Activated CD4-positive, alpha-beta T cell treated with anti-CD3 and anti-CD28 coated beads, Interleukin-2, amount 50 U/mL, for 48 hours (primary cell): ENCODE measurements around the gene PMVK.

ENCODE experiments used
- DNase-seq, 2 experiments: peaks; one replicate each; pipeline ENCODE4 v3.0.0-alpha.2; 2020

Gene PMVK

DNA sequence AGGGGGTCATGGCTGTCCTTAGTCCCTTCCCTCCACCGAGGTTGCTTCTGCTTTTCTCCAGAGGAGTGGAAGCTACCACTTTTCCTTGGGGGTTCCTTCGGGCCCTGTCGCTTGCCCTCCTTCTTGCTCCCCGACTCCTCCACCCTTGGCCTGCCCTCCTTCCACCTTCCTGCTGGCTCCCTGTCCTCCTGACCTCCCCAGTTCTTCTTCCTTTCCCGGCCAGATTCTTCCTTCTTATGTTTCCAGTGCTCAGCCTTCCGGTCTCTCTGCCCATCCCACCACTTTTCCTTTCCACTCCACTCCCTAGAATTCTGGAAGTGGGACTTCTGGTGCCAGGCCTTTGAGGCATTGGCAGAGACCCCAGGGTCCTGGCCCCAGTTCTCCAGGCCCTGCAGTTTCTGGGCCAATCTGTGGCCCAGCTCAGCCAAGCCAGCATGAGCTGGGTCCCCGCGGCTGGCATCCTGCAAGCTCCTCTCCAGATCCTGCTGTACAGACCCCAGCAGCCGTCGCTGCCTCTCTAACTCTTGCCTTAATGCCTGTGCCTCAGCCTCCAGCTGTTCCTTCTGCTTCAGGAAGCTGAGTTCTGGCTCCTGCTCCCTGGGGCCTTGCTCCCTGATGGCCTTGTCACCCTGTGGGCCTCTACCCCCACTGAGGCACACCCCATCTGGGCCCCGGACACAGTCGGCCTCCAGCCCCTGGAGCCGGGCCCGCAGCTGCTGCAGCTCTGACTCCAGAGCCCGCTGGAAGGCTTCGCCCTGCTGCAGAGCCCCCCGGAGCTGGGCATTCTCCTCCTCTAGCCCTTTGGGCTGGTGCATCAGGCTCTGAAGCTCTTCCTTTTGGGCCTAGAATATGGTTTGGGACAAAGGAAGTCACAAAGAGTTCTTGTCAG is 9.7 kb upstream of the PMVK start:
- no peak for DNase-seq

DNA sequence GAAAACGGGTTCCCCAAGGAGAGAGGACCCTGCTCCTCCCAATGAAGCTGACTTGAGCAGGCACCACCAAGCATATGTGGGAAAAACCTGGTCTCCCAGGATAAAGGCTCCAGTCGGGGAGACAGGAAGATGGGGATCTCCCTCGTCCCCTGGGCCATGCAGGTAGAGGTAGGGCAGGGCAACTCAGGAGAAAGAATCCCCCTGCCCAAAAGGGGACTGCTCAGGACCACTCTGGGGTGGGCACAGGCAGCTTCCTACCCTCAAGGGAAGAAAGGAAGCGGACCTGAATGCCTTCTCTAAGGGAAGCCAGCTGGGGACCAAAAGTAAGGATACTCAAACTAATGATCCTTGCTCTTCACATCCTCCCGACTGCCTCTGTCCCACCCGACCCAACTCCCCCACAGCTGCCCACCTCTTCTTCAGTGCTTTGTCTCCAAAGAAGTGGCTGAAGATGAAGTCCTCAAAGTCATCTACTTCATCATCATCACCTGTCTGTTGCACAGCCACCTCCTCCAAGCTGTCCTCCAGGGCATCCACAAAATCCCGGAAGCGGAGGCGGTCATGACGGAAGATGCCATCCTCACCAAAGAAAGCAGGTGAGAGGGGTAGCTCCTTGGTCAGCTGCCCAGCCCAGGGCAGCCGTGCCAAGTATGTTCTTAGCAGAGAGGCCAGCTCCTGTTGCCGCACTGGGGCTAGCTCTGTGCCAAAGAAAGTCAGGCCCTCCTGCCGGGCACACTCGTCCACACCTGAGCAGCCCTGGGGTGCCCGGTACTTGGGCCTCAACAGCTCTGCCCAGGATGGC is 8.8 kb upstream of the PMVK start:
- no peak for DNase-seq

DNA sequence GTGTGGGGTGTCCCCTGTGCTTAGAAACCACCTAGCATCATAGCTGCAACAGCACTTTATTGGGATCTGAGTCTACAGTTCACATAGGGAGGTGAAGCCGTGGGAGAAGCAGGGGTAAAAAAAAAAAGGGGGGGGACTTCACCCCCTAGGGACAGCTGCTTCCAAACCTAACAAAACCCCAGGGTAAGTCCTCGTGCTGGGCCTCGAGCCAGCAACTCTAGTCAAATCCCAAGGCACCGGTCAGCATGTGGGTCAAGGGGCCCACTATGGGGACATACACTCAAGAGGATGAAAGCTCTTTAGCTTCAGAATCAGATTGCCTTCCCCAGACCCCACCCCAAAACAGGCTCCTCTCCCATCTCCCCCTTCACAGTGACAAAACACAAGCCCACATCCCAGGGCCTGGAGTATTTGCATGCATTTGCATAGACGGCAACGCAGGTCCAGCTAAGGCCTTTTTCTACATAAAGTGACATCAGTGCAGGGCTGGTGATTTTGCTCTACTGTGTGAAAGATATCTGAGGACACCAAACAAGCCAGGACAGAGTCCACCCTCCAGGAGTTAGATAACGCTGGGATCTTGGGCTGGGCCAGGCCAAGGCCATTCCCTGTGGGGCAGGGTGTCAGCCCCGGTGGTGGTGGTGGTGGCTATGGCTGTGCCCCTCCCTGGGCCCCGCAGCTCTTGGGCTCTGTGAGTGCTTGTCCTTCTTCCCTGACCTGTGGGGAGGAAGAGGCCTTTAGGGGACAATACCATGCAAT is 8.1 kb upstream of the PMVK start:
- DNase-seq: no peak

DNA sequence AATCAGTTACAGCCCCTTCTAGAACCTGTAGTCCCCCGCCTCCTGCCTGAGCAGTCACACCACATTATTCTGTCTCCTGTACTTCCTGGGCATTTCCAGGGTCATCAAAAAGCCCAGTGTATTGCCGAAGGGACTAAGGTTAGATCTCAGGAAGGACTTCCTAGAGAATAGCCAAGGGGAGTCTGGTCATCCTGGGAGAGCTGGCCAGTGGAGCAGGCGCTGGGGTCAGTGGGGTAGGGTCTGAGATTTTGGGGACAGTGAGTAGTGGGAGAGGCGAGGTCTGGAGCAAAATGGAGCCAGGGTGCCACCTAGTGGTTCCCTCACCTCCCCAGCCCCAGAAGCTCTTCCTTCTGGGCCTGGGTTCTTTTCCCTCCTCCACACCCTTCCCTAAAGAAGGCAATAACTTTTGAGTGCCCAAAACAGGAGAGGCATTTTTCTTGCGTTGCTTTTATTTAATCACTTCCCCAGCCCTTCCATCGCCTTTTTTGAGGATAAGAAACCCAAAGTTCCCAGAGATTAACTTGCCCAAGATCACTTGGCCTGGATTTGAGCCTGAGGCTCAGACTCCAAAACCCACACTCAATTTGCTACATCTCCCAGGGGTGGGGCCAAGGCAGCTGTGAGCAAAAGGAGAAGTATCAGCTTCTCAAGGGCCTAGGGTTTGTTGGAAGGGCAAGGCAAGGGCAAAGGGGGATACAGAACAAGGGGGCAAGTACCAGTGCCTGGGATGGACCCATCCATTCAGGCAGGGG is 7.3 kb upstream of the PMVK start:
- DNase-seq: peak; percentile 51 to 58

DNA sequence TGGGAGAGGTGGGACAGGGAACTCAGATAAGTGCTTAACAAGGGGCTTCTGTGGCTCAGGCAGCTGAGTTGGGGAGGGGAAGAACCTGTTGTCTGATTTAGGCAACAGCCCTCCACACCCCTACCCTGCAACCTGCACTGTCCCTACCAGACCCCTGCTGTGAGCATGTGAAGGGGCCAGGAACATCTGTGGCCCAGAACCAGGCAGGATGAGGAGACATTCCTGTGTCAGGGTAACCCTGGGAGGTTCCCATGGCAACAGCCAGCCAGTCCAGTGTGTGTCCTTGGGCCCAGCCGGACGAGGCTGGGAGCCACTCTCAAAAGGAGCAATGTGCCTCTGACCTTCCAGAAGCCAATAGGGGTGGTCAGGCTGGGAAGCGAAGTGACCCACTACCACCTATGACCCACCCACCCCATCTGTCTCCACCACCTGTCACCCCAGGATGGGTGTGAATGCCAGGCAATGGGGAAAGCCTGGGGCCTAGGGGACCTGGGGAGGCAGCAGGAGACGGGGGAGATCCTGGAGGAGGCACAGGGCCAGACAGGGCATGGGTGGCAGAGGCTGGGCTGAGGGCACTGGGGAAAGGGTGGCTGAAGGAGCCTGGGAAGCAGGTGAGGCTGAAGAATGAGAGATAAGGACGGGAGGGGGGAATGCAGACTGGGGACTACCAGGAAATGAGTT is 5.0 kb upstream of the PMVK start:
- no peak for DNase-seq

DNA sequence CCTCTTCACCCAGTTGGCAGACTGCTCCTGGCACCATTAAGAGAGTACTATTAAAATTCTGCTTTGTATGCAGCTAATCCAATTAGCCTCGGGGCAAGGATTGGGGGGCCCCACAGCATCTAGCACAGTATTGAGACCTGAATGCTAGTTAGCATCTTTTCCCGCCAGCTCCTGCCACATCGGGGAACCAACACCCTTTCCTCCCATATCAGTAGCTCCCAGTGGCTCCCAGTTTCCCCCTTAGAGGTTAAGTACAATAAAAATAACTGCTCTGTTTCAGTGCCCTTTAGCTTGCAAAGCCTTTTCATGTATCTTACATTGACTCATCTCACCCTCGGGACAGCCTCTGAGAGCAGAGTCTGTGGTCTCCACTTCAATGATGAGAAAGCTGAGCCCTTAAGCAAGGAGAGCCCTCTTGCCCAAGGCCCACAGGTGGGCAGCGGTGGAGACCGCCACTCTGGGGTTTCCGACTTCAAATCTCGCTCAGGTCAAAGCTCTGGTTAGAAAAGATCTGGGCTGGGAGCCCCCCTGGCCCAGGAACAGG is 4.2 kb upstream of the PMVK start:
- DNase-seq: no peak

DNA sequence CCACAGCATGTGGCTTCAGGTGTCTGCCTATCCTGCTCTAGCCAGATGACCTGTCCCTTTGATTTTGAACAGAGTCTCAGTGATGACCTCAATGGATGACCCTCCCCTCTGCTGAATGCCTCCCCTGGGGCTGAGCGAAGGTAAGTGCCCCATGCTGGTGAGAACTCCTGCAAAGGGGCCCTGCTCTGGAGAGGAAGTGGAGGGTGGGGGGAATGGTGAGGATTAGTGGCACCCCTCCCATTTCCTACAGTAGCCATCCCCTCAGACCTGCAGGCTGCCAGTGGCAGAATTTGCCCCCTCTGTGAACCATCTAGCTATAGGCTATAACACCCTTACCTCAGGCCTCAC is 3.7 kb upstream of the PMVK start:
- DNase-seq: no peak

DNA sequence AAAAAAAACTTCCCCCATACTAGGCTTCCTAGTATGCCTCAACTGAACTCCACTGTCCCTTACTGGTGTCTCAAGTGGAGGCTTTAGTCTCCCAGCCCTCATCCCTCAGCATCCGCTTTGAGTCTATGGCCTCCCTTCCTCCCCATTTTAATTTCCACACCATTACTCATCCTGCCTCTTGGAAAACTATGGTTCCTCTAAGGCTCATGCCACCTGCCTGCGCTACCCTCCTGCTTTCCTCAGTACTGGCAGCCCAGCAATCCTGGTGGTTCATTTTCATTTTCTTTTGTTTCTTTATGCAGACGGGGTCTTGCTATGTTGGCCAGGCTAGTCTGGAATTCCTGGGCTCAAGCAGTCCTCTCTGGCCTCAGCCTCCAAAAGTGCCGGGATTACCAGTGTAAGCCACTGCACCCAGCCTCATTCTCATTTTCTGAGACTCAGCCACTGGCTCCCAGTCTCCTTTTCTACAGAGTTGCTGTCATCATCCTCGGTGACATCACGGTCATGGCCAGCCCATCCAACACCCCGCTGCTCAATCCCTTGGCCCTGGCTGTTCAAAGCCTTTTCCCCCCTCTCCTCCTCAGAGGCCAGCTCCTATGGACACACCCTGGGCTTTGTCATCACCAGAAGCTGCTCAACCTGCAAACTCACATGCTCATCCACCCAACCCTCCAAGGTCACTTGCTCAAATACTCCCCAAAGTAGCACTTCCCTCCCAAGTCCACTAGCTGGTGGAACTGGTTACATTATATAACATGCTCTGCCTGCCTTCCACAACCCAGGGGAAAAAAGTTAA is 2.3 kb upstream of the PMVK start:
- no peak for DNase-seq

DNA sequence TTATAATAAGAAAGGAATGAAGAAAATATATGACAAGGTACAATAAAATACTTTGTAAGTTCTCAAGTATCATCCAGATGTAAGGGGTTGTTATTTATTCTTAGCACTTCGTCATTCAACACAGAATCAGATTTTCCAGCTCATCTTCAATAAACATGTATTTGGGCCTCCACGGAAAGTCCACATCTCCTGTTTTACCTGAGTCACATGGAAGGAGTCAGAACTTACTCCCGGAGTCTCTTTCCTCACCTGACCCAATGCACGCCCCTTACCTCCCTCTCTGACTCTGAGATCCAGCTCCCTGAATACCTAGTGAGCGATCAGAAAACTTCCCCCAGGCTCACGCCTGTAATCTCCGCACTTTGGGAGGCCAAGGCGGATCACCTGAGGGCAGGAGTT is 1.5 kb upstream of the PMVK start:
- DNase-seq: no peak

DNA sequence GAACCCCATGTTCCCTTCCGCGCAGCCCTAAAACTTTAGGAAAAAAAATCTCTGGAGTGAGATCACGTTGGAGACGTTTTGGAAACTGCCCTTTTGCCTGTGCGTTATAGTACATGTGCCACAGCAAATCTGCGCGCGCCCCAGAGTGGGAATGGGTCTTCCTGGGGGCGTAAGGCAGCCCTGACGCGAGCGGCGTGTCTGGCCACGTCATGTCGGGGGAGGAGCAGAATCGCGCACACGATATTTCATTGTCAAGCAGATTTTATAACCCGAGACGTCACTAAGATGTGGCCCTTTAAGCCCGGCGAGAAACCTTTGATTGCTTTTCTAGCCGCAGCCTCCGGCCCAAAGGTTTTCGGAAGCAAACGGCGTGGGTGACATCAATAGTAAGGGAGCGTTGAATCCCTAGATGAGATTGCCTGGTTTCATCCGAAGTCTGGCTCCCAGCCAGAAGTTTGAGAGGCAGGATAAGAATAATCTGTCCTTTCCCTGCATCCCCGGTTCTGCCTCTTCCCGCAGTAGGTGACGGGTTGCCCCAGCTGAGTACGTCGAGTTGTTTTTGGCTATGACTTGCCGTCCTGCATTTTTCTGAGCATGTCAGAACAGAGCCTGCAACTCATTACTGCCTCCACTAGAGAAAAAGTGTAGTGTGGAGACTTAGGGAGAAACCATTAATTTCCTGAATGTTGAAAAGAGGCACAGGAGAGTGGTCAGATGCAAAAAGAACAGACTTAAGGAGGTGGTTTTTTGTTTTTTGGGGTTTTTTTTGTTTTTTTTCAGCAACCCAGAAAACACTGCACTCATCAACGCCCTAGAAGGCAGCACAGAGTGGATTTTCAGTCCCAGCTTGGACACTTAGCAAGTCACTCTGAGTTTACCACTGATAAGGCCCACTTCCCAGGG is 817 bp upstream of the PMVK start:
- peak; percentile 89 to 92 for DNase-seq

DNA sequence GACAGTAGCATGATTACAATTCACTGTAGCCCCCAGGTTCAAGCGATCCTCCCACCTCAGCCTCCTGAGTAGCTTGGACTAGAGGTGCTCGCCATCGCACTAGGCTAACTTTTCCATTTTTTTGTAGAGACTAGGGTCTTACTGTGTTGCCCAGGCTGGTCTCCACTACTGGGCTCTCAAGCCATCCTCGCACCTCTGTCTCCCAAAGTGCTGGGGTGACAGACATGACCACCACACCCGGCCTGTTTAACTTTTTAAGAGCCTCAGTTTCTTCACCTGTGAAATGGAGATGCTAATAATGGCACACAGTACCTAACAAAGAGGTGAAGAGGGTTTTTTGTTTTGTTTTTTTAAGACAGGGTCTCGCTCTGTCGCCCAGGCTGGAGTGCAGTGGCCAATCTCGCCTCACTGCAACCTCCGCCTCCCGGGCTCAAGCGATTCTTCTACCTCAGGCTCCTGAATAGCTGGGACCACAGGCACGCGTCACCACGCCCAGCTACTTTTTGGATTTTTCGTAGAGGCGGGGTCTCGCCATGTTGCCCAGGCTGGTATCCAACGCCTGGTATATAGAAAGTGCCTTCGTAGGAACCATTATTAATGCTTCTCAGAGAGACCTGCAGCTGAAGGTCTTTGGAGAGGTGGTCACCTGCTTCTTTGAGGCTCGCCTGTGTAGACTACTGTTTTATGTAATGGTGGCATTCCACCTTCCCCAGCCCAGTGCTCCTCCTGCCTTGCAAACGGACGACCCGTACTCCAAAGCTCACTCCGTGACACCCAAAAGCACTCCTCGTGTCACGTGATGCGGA is 567 bp downstream of the PMVK start:
- DNase-seq: peak; percentile 35 to 52

DNA sequence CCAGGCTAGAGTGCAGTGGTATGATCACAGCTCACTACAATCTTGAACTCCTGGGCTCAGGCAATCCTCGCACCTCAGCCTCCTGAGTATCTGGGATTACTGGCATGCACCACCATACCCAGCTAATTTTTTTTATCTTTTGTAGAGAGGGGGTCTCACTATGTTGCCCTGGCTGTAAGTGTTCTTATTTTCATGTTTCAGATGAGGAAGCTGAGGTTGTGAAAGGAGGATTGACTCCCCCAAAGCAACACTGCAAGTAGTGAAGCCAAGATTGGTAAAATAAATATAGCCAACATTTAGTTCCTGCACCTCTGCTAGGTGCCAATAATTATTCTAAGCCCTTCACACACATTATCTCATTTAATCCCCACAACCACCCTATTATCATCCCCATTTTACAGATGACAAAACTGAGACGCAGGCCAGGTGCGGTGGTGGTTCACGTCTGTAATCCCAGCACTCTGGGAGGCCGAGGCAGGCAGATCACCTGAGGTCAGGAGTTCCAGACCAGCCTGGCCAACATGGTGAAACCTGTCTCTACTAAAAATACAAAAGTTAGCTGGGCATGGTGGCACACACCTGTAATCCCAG is 2.1 kb downstream of the PMVK start:
- DNase-seq: no peak

DNA sequence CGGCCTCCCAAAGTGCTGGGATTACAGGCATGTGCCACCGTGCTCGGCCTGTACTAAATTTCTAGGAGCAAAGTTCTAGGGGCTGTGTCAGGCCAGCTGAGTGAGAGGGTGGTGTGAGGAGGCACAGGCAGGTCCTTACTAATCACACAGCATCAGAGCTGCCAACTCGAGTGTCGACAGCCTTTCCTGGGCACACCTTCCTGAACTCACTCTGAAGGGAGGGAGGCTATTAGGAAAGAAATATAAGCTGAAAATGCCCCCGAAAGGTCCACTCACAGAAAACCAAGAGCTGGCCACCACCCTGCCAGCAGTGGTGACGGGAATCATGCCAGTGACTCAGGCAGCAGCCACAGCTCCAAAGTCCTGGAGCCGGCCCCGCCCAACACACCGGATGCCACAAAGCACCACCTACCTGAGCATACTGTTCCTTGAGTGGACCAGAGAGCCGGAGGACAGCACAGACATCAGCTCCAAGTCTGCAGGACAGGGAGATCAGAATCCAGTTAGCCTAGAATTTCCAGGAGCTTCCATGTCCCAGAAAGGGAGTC is 4.5 kb downstream of the PMVK start:
- no peak for DNase-seq

DNA sequence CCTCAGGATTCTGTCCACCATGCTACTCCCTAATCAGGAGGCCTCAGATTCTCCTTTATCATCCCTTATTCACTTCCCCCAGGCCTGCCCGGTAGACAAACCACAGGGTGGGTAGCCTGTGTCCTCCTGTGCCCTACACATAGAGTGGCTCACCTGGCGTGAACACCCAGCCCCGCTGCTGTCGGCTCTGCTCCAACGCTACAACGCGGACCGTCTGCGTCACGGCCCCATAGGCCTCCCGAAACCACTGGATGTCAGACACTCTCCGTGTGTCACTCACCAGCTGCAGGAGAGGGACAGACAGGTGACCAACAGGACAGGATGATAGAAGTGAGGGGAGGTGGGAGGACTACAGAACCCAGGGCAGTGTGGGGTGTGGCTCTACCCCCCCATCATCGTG is 10.3 kb downstream of the PMVK start:
- no peak for DNase-seq

DNA sequence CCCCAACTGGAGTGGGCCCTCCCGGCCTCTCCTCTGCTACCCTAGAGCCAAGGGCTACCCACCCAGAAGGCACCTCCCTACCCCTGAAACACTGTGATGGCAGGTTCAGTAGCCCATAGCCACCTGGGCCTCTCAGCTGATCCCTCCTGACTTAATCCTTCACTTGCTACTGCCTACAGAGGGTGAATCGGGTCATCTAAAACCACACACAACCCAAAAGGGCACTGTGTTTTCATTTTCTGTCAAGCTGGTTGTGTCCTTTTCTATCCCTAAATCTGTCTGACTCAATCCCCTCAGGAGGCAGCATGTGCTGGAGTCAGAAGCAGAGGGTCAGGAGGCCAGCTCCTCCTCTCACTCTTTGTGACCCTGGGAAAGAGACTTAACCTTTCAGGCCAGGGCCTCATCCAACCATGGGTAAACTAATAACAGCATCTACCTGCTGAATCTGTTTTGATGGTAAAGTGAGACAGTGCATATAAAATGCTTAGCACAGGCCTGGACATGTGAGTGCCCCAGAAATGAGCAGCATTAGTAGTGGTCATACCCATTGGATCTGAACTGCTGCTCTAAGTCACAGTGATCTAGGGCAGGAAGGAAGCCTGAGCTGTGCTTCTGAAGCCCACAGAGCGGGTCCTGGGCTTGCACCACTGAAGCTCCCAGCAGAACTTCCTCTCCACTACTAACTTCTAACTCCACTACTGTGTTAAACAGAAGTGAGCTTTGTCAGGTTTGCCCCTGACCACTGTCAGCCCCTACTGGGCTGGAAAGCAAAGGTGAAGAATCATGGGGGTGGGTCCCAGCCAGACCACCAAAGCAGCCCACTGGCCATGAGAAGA is 11.0 kb downstream of the PMVK start:
- no peak for DNase-seq

DNA sequence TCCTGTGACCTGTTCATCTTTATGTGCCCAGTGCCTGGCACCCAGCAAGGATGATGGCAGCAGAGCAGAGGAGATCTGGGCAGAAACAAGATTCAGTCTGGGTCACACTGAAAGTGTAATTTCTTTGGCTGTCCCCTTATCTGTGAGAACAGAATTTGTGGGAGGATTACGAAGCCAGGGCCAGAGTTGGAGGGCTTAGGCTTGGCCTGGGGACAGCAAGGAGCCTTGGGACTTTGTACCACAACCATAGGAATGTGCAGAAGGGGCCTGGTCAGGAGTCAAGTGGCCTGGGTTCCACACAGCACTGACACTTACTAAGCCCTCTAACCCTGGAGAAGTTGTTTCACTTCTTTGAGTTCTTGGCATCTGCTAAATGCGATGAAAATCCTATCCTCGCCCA is 12.8 kb downstream of the PMVK start:
- DNase-seq: no peak

DNA sequence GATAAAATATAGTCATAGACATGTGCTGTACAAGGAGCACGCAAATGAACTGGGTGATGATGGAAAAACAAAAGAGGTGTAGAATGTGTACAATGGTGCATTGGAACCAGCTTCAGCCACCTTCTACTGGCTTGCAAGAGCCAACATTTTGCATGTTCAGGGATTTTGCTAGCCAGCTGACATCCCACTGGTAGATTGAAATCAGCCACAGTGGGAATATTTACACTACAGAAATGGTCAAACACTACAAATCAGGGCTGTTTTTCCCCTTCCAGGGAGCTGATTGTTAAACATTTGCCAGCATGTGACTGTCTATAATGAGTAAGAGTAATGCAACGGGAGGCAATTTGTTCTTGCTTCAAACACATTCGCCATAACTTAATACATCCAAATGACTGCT is 23.2 kb downstream of the PMVK start:
- no peak for DNase-seq
